ENCODE data around the gene FAM219B.
A peak's percentile ranks its signal among the peaks of the same experiment; 100 is the strongest.

FAM219B gene

DNA sequence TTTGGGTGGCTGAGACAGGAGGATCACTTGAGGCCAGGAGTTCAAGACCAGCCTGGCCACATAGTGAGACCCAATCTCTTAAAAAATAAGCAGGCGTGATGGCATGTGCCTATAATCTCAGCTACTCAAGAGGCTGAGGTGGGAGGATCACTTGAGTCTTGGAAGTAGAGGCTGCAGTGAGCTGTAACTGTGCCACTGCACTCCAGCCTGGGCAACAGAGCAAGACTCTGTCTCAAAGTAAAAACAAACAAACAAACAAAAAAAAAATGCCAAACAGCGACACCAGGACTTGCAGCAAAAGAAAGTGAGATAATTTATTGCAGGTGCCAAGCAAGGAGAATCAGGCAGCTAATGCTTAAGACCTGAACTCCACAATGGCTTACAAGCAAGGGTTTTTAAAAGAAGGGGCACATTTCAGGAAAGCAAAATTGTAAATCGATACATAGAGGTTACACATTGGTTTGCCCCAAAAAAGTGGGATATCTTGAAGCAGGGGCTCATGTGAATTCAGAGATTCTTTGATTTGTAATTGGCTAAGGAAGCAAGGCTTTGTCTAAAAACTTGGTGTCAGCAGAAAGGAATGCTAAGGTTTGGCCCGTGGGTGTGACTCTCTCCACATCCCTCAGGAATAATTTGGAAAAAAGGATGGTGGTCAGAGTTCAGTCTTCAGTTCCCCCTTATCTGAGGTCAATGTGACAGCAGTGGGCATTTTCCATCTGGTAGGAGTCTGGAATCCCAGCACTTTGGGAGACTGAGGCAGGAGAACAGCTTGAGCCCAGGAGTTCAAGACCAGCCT lies 22.0 kb downstream of the FAM219B start:
- DNase-seq (ENCODE audit: low spot score) = no peak
- TF ChIP-seq, protein P1, sequence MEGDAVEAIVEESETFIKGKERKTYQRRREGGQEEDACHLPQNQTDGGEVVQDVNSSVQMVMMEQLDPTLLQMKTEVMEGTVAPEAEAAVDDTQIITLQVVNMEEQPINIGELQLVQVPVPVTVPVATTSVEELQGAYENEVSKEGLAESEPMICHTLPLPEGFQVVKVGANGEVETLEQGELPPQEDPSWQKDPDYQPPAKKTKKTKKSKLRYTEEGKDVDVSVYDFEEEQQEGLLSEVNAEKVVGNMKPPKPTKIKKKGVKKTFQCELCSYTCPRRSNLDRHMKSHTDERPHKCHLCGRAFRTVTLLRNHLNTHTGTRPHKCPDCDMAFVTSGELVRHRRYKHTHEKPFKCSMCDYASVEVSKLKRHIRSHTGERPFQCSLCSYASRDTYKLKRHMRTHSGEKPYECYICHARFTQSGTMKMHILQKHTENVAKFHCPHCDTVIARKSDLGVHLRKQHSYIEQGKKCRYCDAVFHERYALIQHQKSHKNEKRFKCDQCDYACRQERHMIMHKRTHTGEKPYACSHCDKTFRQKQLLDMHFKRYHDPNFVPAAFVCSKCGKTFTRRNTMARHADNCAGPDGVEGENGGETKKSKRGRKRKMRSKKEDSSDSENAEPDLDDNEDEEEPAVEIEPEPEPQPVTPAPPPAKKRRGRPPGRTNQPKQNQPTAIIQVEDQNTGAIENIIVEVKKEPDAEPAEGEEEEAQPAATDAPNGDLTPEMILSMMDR (IDR thresholded peaks at IDR 0.05; ENCODE audit: extremely low read depth, missing control alignments) = no peak

DNA sequence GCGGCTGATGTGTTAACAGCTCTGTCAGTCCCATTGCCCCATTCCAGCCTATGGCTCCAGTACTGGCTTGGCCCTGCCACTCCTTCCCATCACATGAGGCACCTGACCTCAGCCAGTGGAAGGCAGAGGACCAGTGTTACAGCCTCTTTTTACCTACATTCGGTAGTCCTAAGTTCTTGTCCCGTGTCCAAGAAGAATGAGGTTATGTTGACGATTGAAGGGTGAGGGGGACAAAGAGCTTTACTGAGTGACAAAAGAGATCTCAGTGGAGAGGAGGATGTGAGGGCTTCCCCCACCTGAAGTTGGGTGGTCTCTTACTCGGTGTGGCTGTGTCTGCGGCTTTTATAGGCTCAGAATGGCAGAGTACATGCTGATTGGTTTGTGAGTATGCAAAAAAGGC lies 24.1 kb downstream of the FAM219B start:
- no peak for DNase-seq (ENCODE audit: low spot score)
- TF ChIP-seq, protein P1 (IDR thresholded peaks at IDR 0.05; ENCODE audit: extremely low read depth, missing control alignments) = no peak

DNA sequence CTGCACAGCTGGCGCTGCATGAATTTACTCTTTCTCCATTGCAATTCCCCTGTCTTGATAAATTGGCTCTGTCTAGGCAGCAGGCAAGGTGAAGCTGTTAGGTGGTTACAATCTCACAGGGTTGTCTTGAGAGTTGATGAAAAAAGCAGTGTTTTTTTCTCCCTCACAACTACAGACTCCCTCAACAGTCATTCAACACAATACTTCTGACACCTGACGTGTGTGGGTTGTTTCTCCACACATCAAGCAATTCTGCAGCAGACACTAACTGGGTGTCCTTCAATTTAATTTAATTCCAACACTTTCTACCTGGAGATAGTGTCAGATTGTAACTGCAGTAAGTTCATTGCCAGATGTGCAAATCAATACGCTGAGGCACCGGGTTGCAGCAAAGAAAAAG lies 28.4 kb downstream of the FAM219B start:
- DNase-seq (ENCODE audit: low spot score) = no peak
- TF ChIP-seq, protein P1 (IDR thresholded peaks at IDR 0.05; ENCODE audit: extremely low read depth, missing control alignments) = no peak

DNA sequence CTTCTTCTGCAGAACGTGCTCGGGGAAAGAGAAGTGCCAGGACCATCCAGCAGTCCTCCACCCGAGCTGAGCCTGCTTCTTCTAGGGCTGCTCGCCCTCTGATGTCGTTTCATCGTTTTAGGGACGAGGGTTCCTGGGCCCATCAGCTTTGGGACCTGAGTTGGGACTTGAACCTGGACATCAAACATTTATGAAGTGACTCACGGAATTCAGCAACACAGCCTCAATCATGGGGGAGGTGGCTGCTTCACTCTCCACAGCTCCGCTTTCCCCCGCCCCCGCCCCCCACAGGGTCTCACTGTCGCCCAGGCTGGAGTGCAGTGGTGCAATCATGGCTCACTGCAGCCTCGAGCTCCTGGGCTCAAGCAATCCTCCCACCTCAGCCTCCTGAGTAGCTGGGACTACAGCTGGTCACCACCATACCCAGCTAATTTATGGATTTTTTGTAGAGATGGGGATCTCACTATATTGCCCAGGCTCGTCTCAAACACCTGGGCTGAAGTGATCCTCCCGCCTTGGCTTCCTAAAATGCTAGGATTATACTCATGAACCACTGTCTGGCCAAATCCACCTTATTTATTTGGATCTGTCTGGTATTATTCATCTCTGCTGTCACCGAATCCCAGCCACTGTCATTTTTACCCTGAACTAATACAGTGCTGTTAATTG lies 32.8 kb downstream of the FAM219B start:
- TF ChIP-seq, protein P1 (IDR thresholded peaks at IDR 0.05; ENCODE audit: extremely low read depth, missing control alignments) = no peak
- DNase-seq (ENCODE audit: low spot score) = no peak

DNA sequence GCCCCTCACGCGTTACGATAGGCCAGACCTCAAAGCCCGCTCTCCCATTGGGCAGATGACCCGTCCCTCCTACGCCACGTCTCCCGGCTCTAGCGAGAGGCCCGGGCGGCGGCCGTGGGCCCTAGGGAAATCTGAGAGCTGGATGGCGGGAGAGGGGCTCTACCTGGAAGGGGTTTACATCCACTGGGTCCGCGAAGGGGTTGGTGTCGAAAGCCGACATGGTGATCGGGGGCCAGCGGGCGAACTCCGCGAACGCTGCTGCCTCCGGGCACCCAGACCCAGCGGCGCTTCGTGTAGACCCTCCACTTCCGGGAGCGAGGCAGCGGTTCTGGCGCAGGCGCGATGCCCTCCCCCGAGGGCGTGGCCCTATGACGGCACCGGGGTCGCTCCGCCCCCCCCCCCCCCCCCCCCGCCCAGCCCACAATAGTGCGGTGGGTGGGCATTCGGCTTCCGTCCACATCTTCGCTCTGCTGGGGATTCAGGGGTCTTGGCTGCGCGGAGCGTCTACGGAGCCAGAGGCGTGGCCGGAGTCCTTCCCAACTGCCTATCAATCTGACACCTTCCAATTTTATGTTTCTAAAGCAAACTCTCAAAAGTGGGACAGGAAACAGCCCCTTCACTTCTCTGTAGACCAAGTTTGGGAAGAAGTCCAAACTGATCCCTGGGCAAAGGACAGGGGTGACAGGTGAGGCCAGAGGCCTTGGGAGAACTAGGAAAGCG lies 33.5 kb downstream of the FAM219B start, which contains the start of gene SCAMP2:
Gene SCAMP2 (minus strand): TSS at position 330 of the 720 bp plus-strand sequence. CDS start 110 bp downstream, at position 220.
- peak; percentile 98 for DNase-seq (ENCODE audit: low spot score)
- TF ChIP-seq, protein P1 (IDR thresholded peaks at IDR 0.05; ENCODE audit: extremely low read depth, missing control alignments) = no peak

DNA sequence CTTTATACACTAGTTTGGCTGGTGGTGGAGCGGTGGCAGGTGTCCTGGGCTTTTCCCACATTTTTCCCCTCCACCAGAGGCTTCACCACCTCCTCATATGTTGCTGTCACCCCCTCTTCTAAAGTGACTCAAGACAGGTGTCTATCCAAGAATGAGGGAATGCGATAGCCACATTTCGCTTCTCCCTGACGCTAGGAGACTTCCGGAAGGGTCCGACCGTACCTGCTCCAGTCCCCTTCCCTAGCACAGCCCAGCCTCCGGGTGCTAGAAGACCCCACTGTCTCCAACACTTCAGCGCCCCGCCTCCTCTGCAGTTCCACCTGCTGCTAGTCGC lies 34.0 kb downstream of the FAM219B start:
- DNase-seq (ENCODE audit: low spot score) = no peak
- TF ChIP-seq, protein P1 (IDR thresholded peaks at IDR 0.05; ENCODE audit: extremely low read depth, missing control alignments) = no peak
